ENCODE data around the gene SLC25A1.

- no peak for TF ChIP-seq CTCF (IDR thresholded peaks at IDR 0.05; ENCODE audit: insufficient read depth, low read depth, low read length)
- no peak for TF ChIP-seq EZH2 (IDR thresholded peaks at IDR 0.05; ENCODE audit: insufficient read depth, low read length)
Observed at GRCh38 chr22:19173047-19174035, 5.2 kb downstream of the SLC25A1 start.
